HL-60 (cell line): ENCODE measurements around the gene HPSE.

Source experiments
- DNase-seq, 2 experiments: peaks; one replicate each; pipeline ENCODE4 v3.0.0-alpha.2; 2010 to 2020; ENCODE audit warnings: low read depth in 1 of 2, low spot score in 1 of 2
- H3K27ac ChIP-seq: fragments of 250-450 bp; sonication (Bioruptor Pico); replicated peaks from 2 replicates; pipeline ENCODE4 v1.5.1; 2020; ENCODE audit warnings: mild to moderate bottlenecking, moderate library complexity
- H3K27me3 ChIP-seq: fragments of 250-450 bp; sonication (Bioruptor Pico); 2 replicates; pipeline ENCODE4 v1.5.1; 2021; ENCODE audit warnings: mild to moderate bottlenecking, moderate library complexity; ENCODE audit not compliant: insufficient read depth, poor library complexity, severe bottlenecking
- H3K4me3 ChIP-seq: replicated peaks from 2 replicates; pipeline ENCODE4 v1.5.1; 2011; ENCODE audit warnings: mild to moderate bottlenecking, control low read depth, low read length; ENCODE audit not compliant: insufficient read depth
- CTCF ChIP-seq: IDR thresholded peaks from one replicate; pipeline ENCODE4 v1.5.1; 2011; ENCODE audit warnings: low read length, control low read depth, inconsistent platforms; ENCODE audit not compliant: insufficient read depth
- GABPA ChIP-seq: IDR thresholded peaks from 2 replicates; pipeline ENCODE4 v1.6.1; 2012; ENCODE audit warnings: low read depth
- POLR2AphosphoS5 ChIP-seq: IDR thresholded peaks from 2 replicates; pipeline ENCODE4 v1.6.1; 2012; ENCODE audit warnings: low read depth
- SPI1 ChIP-seq: IDR thresholded peaks from 2 replicates; pipeline ENCODE4 v1.6.1; 2012; ENCODE audit warnings: low read depth, mild to moderate bottlenecking, borderline replicate concordance
- TF ChIP-seq, protein P1 (sequence below): IDR thresholded peaks from 2 replicates; pipeline ENCODE4 v1.6.1; 2012; ENCODE audit warnings: low read depth; ENCODE audit not compliant: insufficient replicate concordance

HPSE gene

GRCh38 chr4:83284193-83285054 is 50.2 kb downstream of the HPSE start, which contains the start of gene COQ2:
TSS of gene COQ2 (minus strand) at chr4:83284798. CDS start at chr4:83284764, 34 bp downstream.
- peak; percentile 75 for TF ChIP-seq POLR2AphosphoS5
- TF ChIP-seq, protein P1, sequence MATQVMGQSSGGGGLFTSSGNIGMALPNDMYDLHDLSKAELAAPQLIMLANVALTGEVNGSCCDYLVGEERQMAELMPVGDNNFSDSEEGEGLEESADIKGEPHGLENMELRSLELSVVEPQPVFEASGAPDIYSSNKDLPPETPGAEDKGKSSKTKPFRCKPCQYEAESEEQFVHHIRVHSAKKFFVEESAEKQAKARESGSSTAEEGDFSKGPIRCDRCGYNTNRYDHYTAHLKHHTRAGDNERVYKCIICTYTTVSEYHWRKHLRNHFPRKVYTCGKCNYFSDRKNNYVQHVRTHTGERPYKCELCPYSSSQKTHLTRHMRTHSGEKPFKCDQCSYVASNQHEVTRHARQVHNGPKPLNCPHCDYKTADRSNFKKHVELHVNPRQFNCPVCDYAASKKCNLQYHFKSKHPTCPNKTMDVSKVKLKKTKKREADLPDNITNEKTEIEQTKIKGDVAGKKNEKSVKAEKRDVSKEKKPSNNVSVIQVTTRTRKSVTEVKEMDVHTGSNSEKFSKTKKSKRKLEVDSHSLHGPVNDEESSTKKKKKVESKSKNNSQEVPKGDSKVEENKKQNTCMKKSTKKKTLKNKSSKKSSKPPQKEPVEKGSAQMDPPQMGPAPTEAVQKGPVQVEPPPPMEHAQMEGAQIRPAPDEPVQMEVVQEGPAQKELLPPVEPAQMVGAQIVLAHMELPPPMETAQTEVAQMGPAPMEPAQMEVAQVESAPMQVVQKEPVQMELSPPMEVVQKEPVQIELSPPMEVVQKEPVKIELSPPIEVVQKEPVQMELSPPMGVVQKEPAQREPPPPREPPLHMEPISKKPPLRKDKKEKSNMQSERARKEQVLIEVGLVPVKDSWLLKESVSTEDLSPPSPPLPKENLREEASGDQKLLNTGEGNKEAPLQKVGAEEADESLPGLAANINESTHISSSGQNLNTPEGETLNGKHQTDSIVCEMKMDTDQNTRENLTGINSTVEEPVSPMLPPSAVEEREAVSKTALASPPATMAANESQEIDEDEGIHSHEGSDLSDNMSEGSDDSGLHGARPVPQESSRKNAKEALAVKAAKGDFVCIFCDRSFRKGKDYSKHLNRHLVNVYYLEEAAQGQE = peak; percentile 64
- no peak for TF ChIP-seq CTCF
- no peak for TF ChIP-seq GABPA
- Histone ChIP-seq H3K27me3 (no peaks in the 10 kb centered on the region), H3K27ac (peak within 1 kb of the TSS; percentile 97), H3K4me3 (peak within 1 kb of the TSS; percentile 71)
- DNase-seq = peak; percentile 90 to 97

- H3K27ac ChIP-seq = peak overlapping the region; percentile 97
- H3K4me3 ChIP-seq = peak overlapping the region; percentile 71
- no peak for DNase-seq
- no peaks in the 10 kb centered on the region for H3K27me3 ChIP-seq
- TF ChIP-seq SPI1 = no peak
- TF ChIP-seq, protein P1 = no peak
- TF ChIP-seq POLR2AphosphoS5 = no peak
- no peak for TF ChIP-seq CTCF
- TF ChIP-seq GABPA = no peak
Observed at GRCh38 chr4:83283181-83283580, 51.5 kb downstream of the HPSE start.

DNA sequence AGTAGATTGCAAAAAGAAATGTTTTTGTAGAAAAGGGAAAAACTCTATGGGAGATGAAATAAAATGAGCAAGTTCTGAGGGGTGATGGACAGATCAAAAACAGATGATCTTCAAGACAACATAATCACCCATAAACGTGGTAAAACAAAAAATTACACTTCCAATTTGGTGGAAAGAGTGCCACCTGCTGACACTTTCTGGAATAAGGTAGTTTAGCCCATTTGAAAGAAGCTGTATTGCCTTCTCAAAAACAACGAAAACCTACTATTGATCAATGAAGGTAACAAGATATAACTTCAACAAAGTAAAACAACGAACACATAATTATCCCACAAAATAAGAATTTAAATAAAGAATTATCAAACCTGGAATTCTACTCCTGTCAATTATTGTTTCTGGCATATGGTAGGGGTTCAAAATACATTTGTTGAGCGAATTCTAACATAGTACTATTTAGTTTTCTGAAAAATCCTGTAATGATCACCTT is 52.6 kb downstream of the HPSE start:
- Histone ChIP-seq H3K4me3 (peak overlapping the region; percentile 26), H3K27me3 (no peaks in the 10 kb centered on the region), H3K27ac (peak overlapping the region; percentile 48)
- peak; percentile 58 to 64 for DNase-seq
- TF ChIP-seq GABPA = no peak
- TF ChIP-seq CTCF = peak; percentile 60
